Thymus (tissue), 11 donors: ENCODE data around the gene MND1. TPM values are rescaled to one million over a fixed set of nuclear protein-coding genes. Genes with fewer than 3 reads are reported as not detected.
A peak's percentile ranks its signal among the peaks of the same experiment; 100 is the strongest.

ENCODE experiments used
- DNase-seq, 9 donors: peaks; one replicate each; pipeline ENCODE4 v3.0.0-alpha.2; 2013; ENCODE audit warnings: low spot score in 9 of 9, low read depth in 6 of 9, missing footprints in 1 of 9
- H3K27ac ChIP-seq, 2 donors: one replicate each; pipeline ENCODE4 v1.5.1; 2013; ENCODE audit warnings: control low read depth in 1 of 2, low read depth in 1 of 2, low read length in 1 of 2, mild to moderate bottlenecking in 1 of 2, moderate library complexity in 1 of 2
- H3K27me3 ChIP-seq, 2 donors: one replicate each; pipeline ENCODE4 v1.5.1; 2013; ENCODE audit warnings: low read length in 1 of 2; ENCODE audit not compliant: control insufficient read depth in 2 of 2, insufficient read depth in 1 of 2
- H3K36me3 ChIP-seq, 2 donors: one replicate each; pipeline ENCODE4 v1.5.1; 2013; ENCODE audit warnings: low read length in 1 of 2, mild to moderate bottlenecking in 1 of 2, moderate library complexity in 1 of 2; ENCODE audit not compliant: control insufficient read depth in 2 of 2, insufficient read depth in 2 of 2
- H3K4me1 ChIP-seq, 2 donors: one replicate each; pipeline ENCODE4 v1.5.1; 2013; ENCODE audit warnings: low read length in 2 of 2; ENCODE audit not compliant: control insufficient read depth in 2 of 2, insufficient read depth in 2 of 2
- H3K4me3 ChIP-seq, 2 donors: one replicate each; pipeline ENCODE4 v1.5.1; 2013; ENCODE audit warnings: low read length in 2 of 2, control low read depth in 1 of 2, mild to moderate bottlenecking in 1 of 2
- H3K9me3 ChIP-seq, 2 donors: one replicate each; pipeline ENCODE4 v1.5.1; 2013; ENCODE audit warnings: low read length in 1 of 2, mild to moderate bottlenecking in 1 of 2; ENCODE audit not compliant: control insufficient read depth in 2 of 2, insufficient read depth in 1 of 2
- WGBS: extraction: QIAGEN DNeasy Blood & Tissue Kit; methylation state at CpG from one replicate; pipeline ENCODE4 v1.1.7; 2013; 5-methylcytosine and 5-hydroxymethylcytosine counted together
- polyA plus RNA-seq: library from polyadenylated mRNA; stranded (reverse); fragments of 200-250 nt; gene quantifications from one replicate; pipeline ENCODE4 v1.2.3, GENCODE V29; 2013
- total RNA-seq: library from RNA; stranded (reverse); fragments of 120-200 nt; gene quantifications from one replicate; pipeline ENCODE4 v1.2.4, GENCODE V29; 2013
- donor health status: healthy.

Gene MND1
- total and polyA plus RNA-seq, 2 donors = 13.2 to 32.7 TPM

- H3K27ac ChIP-seq = no peak overlapping the region
- no peak overlapping the region for H3K4me3 ChIP-seq
- H3K27me3 ChIP-seq = no peaks in the 10 kb centered on the region
- no peak for DNase-seq
- H3K4me1 ChIP-seq = peaks cover 28 to 40% of the 10 kb centered on the region in 2 donors
- 73% methylated on average over 6 of the region's 6 CpGs for WGBS
- H3K36me3 ChIP-seq = no peaks in the 10 kb centered on the region
- H3K9me3 ChIP-seq = no peaks in the 10 kb centered on the region
Observed at GRCh38 chr4:153342751-153343552, 1.5 kb upstream of the MND1 start.

DNA sequence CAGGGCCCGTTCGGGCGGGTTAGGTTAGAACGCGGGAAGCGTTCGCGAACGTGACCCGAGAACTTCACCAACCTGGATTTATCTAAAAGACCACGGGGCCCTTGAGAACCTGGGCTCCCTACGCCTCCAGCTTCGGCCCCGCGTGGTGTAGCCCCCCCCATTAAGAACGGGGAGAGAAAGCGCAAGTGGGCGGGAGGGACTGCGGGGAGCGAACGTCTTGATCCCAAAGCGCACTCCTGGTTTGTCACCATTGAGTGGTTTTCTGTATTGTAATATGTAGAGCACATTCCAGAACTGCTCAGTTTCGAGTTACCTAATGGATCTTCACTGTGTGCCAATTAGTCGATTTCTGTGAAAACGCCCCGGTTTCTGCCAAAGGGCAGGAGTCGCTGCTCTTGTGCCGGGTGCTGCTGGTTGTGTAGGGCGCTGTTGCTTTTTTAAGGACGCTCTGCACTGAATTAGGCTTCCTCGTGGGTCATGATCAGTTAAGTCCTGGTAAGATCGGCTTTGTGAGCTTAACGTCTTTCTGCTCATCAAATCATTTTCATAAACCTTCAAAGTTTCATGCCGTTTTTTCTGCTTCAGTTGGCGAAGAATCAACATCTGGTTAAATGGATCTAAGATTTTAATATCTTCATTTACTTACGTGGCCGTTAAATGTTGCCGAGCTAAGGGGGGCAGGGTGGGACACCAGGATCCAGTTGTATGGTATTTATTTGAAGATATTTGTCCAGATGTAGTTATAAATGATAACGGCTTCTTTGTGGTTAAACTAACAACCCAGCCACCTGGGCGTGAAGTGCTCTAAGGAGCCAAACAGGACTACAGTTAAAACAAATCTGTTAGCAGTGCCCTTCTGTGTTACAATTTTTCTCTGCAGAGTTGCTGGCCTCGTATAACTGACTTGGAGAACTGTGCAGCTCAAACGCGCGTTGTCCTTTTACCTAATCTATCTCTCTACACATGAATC, 809 bp downstream of the MND1 start:
- no peaks in the 10 kb centered on the region for H3K27me3 ChIP-seq
- peak overlapping the region; percentile 78 to 84 for H3K4me3 ChIP-seq
- H3K4me1 ChIP-seq = peaks cover 30 to 47% of the 10 kb centered on the region in 2 donors
- WGBS = under 1% methylated on average over 44 of the region's 44 CpGs
- no peaks in the 10 kb centered on the region for H3K9me3 ChIP-seq
- peaks cover 0 to 6% of the 10 kb centered on the region in 2 donors for H3K36me3 ChIP-seq
- peak overlapping the region; percentile 60 to 92 for H3K27ac ChIP-seq
- DNase-seq = peak; percentile 42 to 81 (median 54)

- H3K27me3 ChIP-seq = no peaks in the 10 kb centered on the region
- peaks cover 30 to 47% of the 10 kb centered on the region in 2 donors for H3K4me1 ChIP-seq
- no peak for DNase-seq
- WGBS = 62% methylated on average over 2 of the region's 2 CpGs
- peaks cover 0 to 10% of the 10 kb centered on the region in 2 donors for H3K36me3 ChIP-seq
- H3K4me3 ChIP-seq = peak overlapping the region; percentile 78 to 84
- H3K9me3 ChIP-seq = no peaks in the 10 kb centered on the region
- peak overlapping the region; percentile 58 to 92 for H3K27ac ChIP-seq
Observed at GRCh38 chr4:153346031-153346430, 1.5 kb downstream of the MND1 start.

- Histone ChIP-seq H3K4me1 (peaks cover 28 to 44% of the 10 kb centered on the region in 2 donors), H3K4me3 (no peak overlapping the region), H3K36me3 (peaks cover 0 to 14% of the 10 kb centered on the region in 2 donors), H3K27me3 (no peaks in the 10 kb centered on the region), H3K27ac (peak overlapping the region in 1 of 2 donors; percentile 92), H3K9me3 (no peaks in the 10 kb centered on the region)
- WGBS = 53% methylated on average over 5 of the region's 5 CpGs
- peak in 1 of 9 donors; percentile 41 for DNase-seq
Observed at GRCh38 chr4:153346563-153346962, 2.1 kb downstream of the MND1 start.

DNA sequence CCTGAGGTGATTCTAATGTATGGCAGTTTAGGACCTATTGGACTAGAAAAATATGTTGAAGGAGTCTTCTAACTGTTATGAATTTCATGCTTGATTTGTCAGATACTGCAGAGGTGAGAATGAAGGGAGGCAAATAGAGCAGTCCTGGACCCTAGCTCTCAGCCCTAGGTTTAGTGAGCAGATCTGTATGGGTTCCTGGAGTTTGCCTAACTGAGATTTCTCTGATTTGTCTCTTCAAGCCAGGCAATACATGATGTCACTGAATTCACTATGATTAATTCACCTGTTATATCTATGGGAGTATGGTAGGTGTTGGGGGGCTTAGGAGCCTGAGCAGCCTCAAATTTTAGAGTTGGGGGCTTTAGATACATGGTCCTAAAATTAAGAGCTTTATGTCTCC, 2.6 kb downstream of the MND1 start:
- peak in 1 of 9 donors; percentile 25 for DNase-seq
- Histone ChIP-seq H3K4me1 (peaks cover 23 to 39% of the 10 kb centered on the region in 2 donors), H3K9me3 (no peaks in the 10 kb centered on the region), H3K27ac (peak overlapping the region in 1 of 2 donors; percentile 92), H3K36me3 (peaks cover 0 to 17% of the 10 kb centered on the region in 2 donors), H3K27me3 (no peaks in the 10 kb centered on the region), H3K4me3 (peak overlapping the region in 1 of 2 donors; percentile 9)

DNA sequence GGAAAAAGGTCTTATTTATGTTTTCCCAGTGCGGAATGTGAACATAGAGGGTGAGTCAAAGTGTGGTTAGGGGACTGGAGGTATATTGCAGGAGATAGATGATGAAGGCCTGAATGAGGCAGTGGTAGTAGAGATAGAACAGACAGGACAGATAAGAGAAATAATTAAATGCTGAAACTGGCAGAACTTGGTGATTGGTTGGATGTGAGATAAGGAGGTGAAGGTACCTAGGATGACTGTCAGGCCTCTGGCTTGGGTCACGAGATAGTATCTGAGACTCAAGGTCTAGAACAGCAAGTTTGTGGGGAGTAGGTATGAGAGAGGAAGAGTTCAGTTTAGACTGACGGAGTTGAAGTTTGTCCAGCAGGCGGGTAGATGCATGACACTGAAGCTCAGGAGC, 3.5 kb downstream of the MND1 start:
- Histone ChIP-seq H3K4me1 (peaks cover 19 to 33% of the 10 kb centered on the region in 2 donors), H3K9me3 (no peaks in the 10 kb centered on the region)
- WGBS = 38% methylated on average over 4 of the region's 4 CpGs

DNA sequence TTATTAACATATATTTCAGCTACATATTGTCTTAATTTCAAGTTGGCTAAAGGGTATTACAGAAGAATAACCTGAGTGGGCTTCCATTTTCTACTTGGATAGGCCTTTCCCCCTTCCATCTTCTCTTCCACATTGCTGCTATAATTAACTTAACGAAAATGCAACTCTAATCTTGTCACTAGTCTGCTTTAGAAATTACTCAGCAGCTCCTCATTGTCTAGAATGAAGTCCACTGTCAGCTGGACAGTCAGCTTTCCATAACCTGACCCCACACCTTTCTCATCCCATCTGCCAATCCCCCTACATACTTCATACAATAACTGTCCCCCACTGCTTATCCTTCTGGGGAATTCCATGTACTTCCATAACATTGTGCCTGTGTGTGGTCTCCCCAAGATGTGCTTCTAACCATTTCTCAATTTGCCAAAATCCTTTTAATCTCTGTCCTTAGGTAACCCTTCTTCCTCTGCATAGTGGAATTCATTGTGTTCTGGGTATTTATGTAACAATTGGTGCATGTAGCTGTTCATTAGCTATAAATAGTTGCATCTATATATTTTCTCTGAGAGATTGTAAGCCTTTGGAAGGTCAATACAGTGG, 4.8 kb downstream of the MND1 start:
- WGBS = 92% methylated on average over 1 of the region's 1 CpG

More for the DNA sequence above, 3.5 kb downstream of the MND1 start:
- no peaks in the 10 kb centered on the region for H3K27me3 ChIP-seq
- DNase-seq = peak in 4 of 9 donors; percentile 12 to 60 (median 18)
- H3K36me3 ChIP-seq = peaks cover 0 to 17% of the 10 kb centered on the region in 2 donors
- peak overlapping the region in 1 of 2 donors; percentile 92 for H3K27ac ChIP-seq
- no peak overlapping the region for H3K4me3 ChIP-seq

GRCh38 chr4:153362184-153362583, 17.7 kb downstream of the MND1 start:
- WGBS = 96% methylated on average over 3 of the region's 3 CpGs
- Histone ChIP-seq H3K27ac (no peak overlapping the region), H3K36me3 (peaks cover 4 to 49% of the 10 kb centered on the region in 2 donors), H3K9me3 (no peaks in the 10 kb centered on the region), H3K4me1 (no peaks in the 10 kb centered on the region), H3K4me3 (no peak overlapping the region), H3K27me3 (no peaks in the 10 kb centered on the region)
- DNase-seq = no peak

More for the DNA sequence above, 4.8 kb downstream of the MND1 start:
- Histone ChIP-seq H3K27me3 (no peaks in the 10 kb centered on the region), H3K27ac (no peak overlapping the region), H3K4me3 (no peak overlapping the region), H3K4me1 (peaks cover 15 to 24% of the 10 kb centered on the region in 2 donors), H3K36me3 (peaks cover 0 to 17% of the 10 kb centered on the region in 2 donors), H3K9me3 (no peaks in the 10 kb centered on the region)
- no peak for DNase-seq
